Smooth muscle cell (in vitro differentiated cells): Measurements from ENCODE around the gene TMEM183A. TPM values are rescaled to one million over a fixed set of nuclear protein-coding genes. Genes with fewer than 3 reads are reported as not detected.

Experiments
- DNase-seq: peaks from one replicate; lab custom pipeline; 2025; ENCODE audit not compliant: unreplicated experiment; lab: John Stamatoyannopoulos, UW
- H2AFZ ChIP-seq: fragments of 200-600 bp; sonication (generic); 2 replicates; pipeline ENCODE4 v1.6.0; 2016; ENCODE audit warnings: antibody characterized with exemption, low read depth, mild to moderate bottlenecking
- H3F3A ChIP-seq: fragments of 200-600 bp; sonication (generic); 2 replicates; pipeline ENCODE4 v1.6.0; 2017; ENCODE audit warnings: antibody characterized with exemption, low read depth
- H3K27ac ChIP-seq: fragments of 200-600 bp; sonication (generic); 2 replicates; pipeline ENCODE4 v1.5.1; 2016; ENCODE audit warnings: low read depth, mild to moderate bottlenecking
- H3K27me3 ChIP-seq: fragments of 200-600 bp; sonication (generic); 2 replicates; pipeline ENCODE4 v1.6.1; 2016; ENCODE audit warnings: low read depth, mild to moderate bottlenecking
- H3K36me3 ChIP-seq: fragments of 200-600 bp; sonication (generic); 2 replicates; pipeline ENCODE4 v1.5.1; 2016; ENCODE audit warnings: low read depth
- H3K4me1 ChIP-seq: fragments of 200-600 bp; sonication (generic); 2 replicates; pipeline ENCODE4 v1.5.1; 2016; ENCODE audit warnings: low read depth
- H3K4me2 ChIP-seq: fragments of 200-600 bp; sonication (generic); 2 replicates; pipeline ENCODE4 v1.6.0; 2016; ENCODE audit warnings: mild to moderate bottlenecking
- H3K4me3 ChIP-seq: fragments of 200-600 bp; sonication (generic); 2 replicates; pipeline ENCODE4 v1.5.1; 2016; ENCODE audit warnings: mild to moderate bottlenecking
- H3K79me2 ChIP-seq: fragments of 200-600 bp; sonication (generic); 2 replicates; pipeline ENCODE4 v1.6.0; 2016; ENCODE audit warnings: low read depth, mild to moderate bottlenecking
- H3K9ac ChIP-seq: fragments of 200-600 bp; sonication (generic); 2 replicates; pipeline ENCODE4 v1.6.0; 2016; ENCODE audit warnings: low read depth
- H3K9me3 ChIP-seq: fragments of 200-600 bp; sonication (generic); replicated peaks from 2 replicates; pipeline ENCODE4 v1.5.1; 2016; ENCODE audit warnings: low read depth
- H4K20me1 ChIP-seq: fragments of 200-600 bp; sonication (generic); 2 replicates; pipeline ENCODE4 v1.6.0; 2016; ENCODE audit warnings: low read depth
- CTCF ChIP-seq: fragments of 200-600 bp; sonication (generic); IDR thresholded peaks from 2 replicates; pipeline ENCODE4 v1.5.1; 2017; ENCODE audit warnings: borderline replicate concordance, mild to moderate bottlenecking, antibody characterized with exemption; ENCODE audit not compliant: insufficient read depth, poor library complexity, severe bottlenecking
- WGBS: methylation state at CpG from one replicate; pipeline ENCODE4 v1.1.7; 2016; ENCODE audit warnings: low lambda C conversion rate; 5-methylcytosine and 5-hydroxymethylcytosine counted together
- polyA plus RNA-seq: library from polyadenylated mRNA; unstranded; fragments of >200 nt; fragmentation: Nextera tagmentation; extraction: Ambion mirVana; gene quantifications from 2 replicates; pipeline ENCODE4 v1.2.1, GENCODE V29; 2016
- total RNA-seq: library from RNA; depleted of rRNA; stranded (reverse); fragments of >200 nt; gene quantifications from 2 replicates; pipeline ENCODE4 v1.2.3, GENCODE V29; 2014

TMEM183A gene
- total and polyA plus RNA-seq, 2 experiments from 2014 or later, result 54.9 to 55.0 TPM

GRCh38 chr1:203051841-203052324, 44.7 kb downstream of the TMEM183A start:
- Histone ChIP-seq H3K4me3 (no peak overlapping the region), H3K9me3 (no peaks in the 10 kb centered on the region), H3K79me2 (no peaks in the 10 kb centered on the region), H3K27ac (no peak overlapping the region), H3F3A (peaks cover 2% of the 10 kb centered on the region), H2AFZ (no peak overlapping the region), H3K36me3 (no peaks in the 10 kb centered on the region), H3K27me3 (no peaks in the 10 kb centered on the region), H3K9ac (no peak overlapping the region), H4K20me1 (peaks cover 15% of the 10 kb centered on the region), H3K4me1 (peaks cover 5% of the 10 kb centered on the region), H3K4me2 (no peak overlapping the region)
- no peak for DNase-seq
- TF ChIP-seq CTCF, result no peak
- WGBS, result 67% methylated on average over 20 of the region's 20 CpGs

GRCh38 chr1:203052601-203053000, 45.4 kb downstream of the TMEM183A start:
- Histone ChIP-seq H3K9me3 (no peaks in the 10 kb centered on the region), H3K4me2 (no peak overlapping the region), H3F3A (no peaks in the 10 kb centered on the region), H3K27ac (no peak overlapping the region), H3K27me3 (no peaks in the 10 kb centered on the region), H3K4me3 (no peak overlapping the region), H3K9ac (no peak overlapping the region), H2AFZ (no peak overlapping the region), H4K20me1 (peaks cover 8% of the 10 kb centered on the region), H3K4me1 (peaks cover 4% of the 10 kb centered on the region), H3K79me2 (no peaks in the 10 kb centered on the region), H3K36me3 (no peaks in the 10 kb centered on the region)
- WGBS, result 91% methylated on average over 3 of the region's 3 CpGs
- DNase-seq, result no peak
- no peak for TF ChIP-seq CTCF

DNA sequence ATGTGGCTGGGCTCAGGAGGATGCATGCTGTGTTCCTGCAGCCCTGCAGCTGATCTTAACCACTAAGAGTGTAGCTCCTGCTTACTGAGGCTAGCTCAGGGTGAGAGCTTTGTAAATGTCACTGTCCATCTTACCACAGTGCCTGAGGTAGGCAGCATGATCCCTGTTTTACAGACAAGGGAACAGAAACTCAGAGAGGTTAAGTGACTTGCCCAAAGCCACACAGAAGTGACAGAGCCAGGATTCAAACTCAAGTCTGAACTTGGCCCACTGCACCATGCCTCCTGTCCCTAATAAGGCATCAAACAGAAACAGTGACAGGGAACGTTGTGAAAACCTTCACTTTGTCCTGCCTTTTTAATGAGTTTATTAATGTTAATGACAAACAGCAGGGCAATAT, 47.0 kb downstream of the TMEM183A start:
- WGBS, result 64% methylated on average over 1 of the region's 1 CpG
- H3K9me3 ChIP-seq, result no peaks in the 10 kb centered on the region
- H3K36me3 ChIP-seq, result no peaks in the 10 kb centered on the region
- no peak for DNase-seq
- H3K4me3 ChIP-seq, result no peak overlapping the region
- no peaks in the 10 kb centered on the region for H3K79me2 ChIP-seq
- no peak for TF ChIP-seq CTCF
- H3F3A ChIP-seq, result no peaks in the 10 kb centered on the region
- H3K27me3 ChIP-seq, result no peaks in the 10 kb centered on the region
- no peaks in the 10 kb centered on the region for H4K20me1 ChIP-seq
- no peak overlapping the region for H3K9ac ChIP-seq
- H3K4me2 ChIP-seq, result no peak overlapping the region
- no peak overlapping the region for H2AFZ ChIP-seq
- no peak overlapping the region for H3K27ac ChIP-seq
- peaks cover 4% of the 10 kb centered on the region for H3K4me1 ChIP-seq

GRCh38 chr1:203054642-203055041, 47.5 kb downstream of the TMEM183A start:
- whole genome bisulfite sequencing, result 88% methylated on average over 5 of the region's 5 CpGs
- no peak for DNase-seq

More at GRCh38 chr1:203054642-203055041, 47.5 kb downstream of the TMEM183A start:
- Histone ChIP-seq H3K4me3 (no peak overlapping the region), H4K20me1 (no peaks in the 10 kb centered on the region), H3K4me2 (no peak overlapping the region), H3K27ac (no peak overlapping the region), H3K9me3 (no peaks in the 10 kb centered on the region), H3F3A (no peaks in the 10 kb centered on the region), H3K4me1 (peaks cover 4% of the 10 kb centered on the region), H3K79me2 (no peaks in the 10 kb centered on the region), H3K36me3 (no peaks in the 10 kb centered on the region), H2AFZ (no peak overlapping the region), H3K9ac (no peak overlapping the region), H3K27me3 (no peaks in the 10 kb centered on the region)
- TF ChIP-seq CTCF, result no peak
